OCI-LY1 (cell line): Measurements from ENCODE around the gene OXSR1.

Source experiments
- H2AFZ ChIP-seq: fragments of 200-600 bp; sonication (generic), shearing (Covaris generic); 2 replicates; pipeline ENCODE4 v1.6.0; 2014; ENCODE audit warnings: antibody characterized with exemption, mild to moderate bottlenecking, low read length
- H3F3A ChIP-seq: fragments of 200-600 bp; sonication (generic), shearing (Covaris generic); 2 replicates; pipeline ENCODE4 v1.6.0; 2014; ENCODE audit warnings: mild to moderate bottlenecking, antibody characterized with exemption, low read length, moderate library complexity; ENCODE audit not compliant: insufficient read depth
- H3K27ac ChIP-seq: fragments of 200-600 bp; sonication (generic); 2 replicates; pipeline ENCODE4 v1.5.1; 2014; ENCODE audit warnings: low read length, mixed run types, mild to moderate bottlenecking, low read depth; ENCODE audit not compliant: poor library complexity, severe bottlenecking
- H3K27me3 ChIP-seq: fragments of 200-600 bp; sonication (generic); 2 replicates; pipeline ENCODE4 v1.6.0; 2014; ENCODE audit warnings: antibody characterized with exemption, mild to moderate bottlenecking, low read length, moderate library complexity; ENCODE audit not compliant: insufficient read depth
- H3K36me3 ChIP-seq: fragments of 200-600 bp; sonication (generic); 2 replicates; pipeline ENCODE4 v1.6.1; 2014; ENCODE audit warnings: mild to moderate bottlenecking, antibody characterized with exemption, low read length, moderate library complexity, mixed read lengths; ENCODE audit not compliant: insufficient read depth
- H3K4me1 ChIP-seq: fragments of 200-600 bp; sonication (generic); 2 replicates; pipeline ENCODE4 v1.5.1; 2014; ENCODE audit warnings: mild to moderate bottlenecking, low read length, moderate library complexity; ENCODE audit not compliant: insufficient read depth, severe bottlenecking
- H3K4me2 ChIP-seq: fragments of 200-600 bp; sonication (generic), shearing (Covaris generic); 2 replicates; pipeline ENCODE4 v1.6.1; 2014; ENCODE audit warnings: low read length
- H3K4me3 ChIP-seq: fragments of 200-600 bp; sonication (generic); 2 replicates; pipeline ENCODE4 v1.5.1; 2014; ENCODE audit warnings: low read length, low read depth, mild to moderate bottlenecking, mixed read lengths; ENCODE audit not compliant: poor library complexity, severe bottlenecking
- H3K79me2 ChIP-seq: fragments of 200-600 bp; shearing (Covaris generic); 2 replicates; pipeline ENCODE4 v1.6.1; 2016; ENCODE audit warnings: mixed run types, low read length, mixed read lengths; ENCODE audit not compliant: insufficient read depth
- H3K9ac ChIP-seq: fragments of 200-600 bp; sonication (generic), shearing (Covaris generic); 2 replicates; pipeline ENCODE4 v1.6.1; 2014; ENCODE audit warnings: mild to moderate bottlenecking, low read length, mixed read lengths
- H3K9me2 ChIP-seq: fragments of 200-600 bp; sonication (generic), shearing (Covaris generic); 2 replicates; pipeline ENCODE4 v1.6.1; 2014; ENCODE audit warnings: low read depth, mild to moderate bottlenecking, low read length, mixed read lengths
- H3K9me3 ChIP-seq: fragments of 200-600 bp; shearing (Covaris generic); 2 replicates; pipeline ENCODE4 v1.6.1; 2014; ENCODE audit warnings: low read length, mixed read lengths
- H4K20me1 ChIP-seq: fragments of 200-600 bp; sonication (generic), shearing (Covaris generic); 2 replicates; pipeline ENCODE4 v1.6.0; 2016; ENCODE audit warnings: mild to moderate bottlenecking, low read length; ENCODE audit not compliant: insufficient read depth
- CTCF ChIP-seq: fragments of 200-600 bp; sonication (generic), shearing (Covaris generic); IDR thresholded peaks from 2 replicates; pipeline ENCODE4 v1.5.1; 2017; ENCODE audit warnings: mild to moderate bottlenecking, antibody characterized with exemption, low read length, moderate library complexity, mixed read lengths
- EZH2 ChIP-seq: fragments of 200-600 bp; sonication (generic), shearing (Covaris generic); IDR thresholded peaks from 2 replicates; pipeline ENCODE4 v1.8.0; 2017; ENCODE audit warnings: borderline replicate concordance, mixed run types, mild to moderate bottlenecking, antibody characterized with exemption, low read length, moderate library complexity, mixed read lengths

OXSR1 gene

GRCh38 chr3:38245930-38246329, 80.6 kb downstream of the OXSR1 start:
- Histone ChIP-seq H3K4me2 (no peak overlapping the region), H3K9me3 (no peaks in the 10 kb centered on the region), H3K36me3 (peaks cover 66% of the 10 kb centered on the region), H3K9me2 (no peaks in the 10 kb centered on the region), H4K20me1 (no peaks in the 10 kb centered on the region), H3K79me2 (no peaks in the 10 kb centered on the region), H3K27me3 (no peaks in the 10 kb centered on the region), H3F3A (no peaks in the 10 kb centered on the region), H3K4me1 (no peaks in the 10 kb centered on the region), H3K27ac (no peak overlapping the region), H3K4me3 (no peak overlapping the region), H3K9ac (no peak overlapping the region), H2AFZ (no peak overlapping the region)
- TF ChIP-seq EZH2 (no peak), CTCF (no peak)

- Histone ChIP-seq H3F3A (no peaks in the 10 kb centered on the region), H3K4me2 (no peak overlapping the region), H3K9me3 (no peaks in the 10 kb centered on the region), H4K20me1 (no peaks in the 10 kb centered on the region), H3K36me3 (peaks cover 75% of the 10 kb centered on the region), H3K4me1 (no peaks in the 10 kb centered on the region), H3K4me3 (no peak overlapping the region), H3K79me2 (no peaks in the 10 kb centered on the region), H3K9ac (no peak overlapping the region), H3K27ac (no peak overlapping the region), H3K9me2 (no peaks in the 10 kb centered on the region), H2AFZ (no peak overlapping the region), H3K27me3 (no peaks in the 10 kb centered on the region)
- TF ChIP-seq EZH2 (no peak), CTCF (no peak)
These were observed 82.2 kb downstream of the OXSR1 start for GRCh38 chr3:38247366-38248035.

- TF ChIP-seq EZH2: no peak
- no peak for TF ChIP-seq CTCF
- Histone ChIP-seq H3K4me3 (no peak overlapping the region), H3K9ac (no peak overlapping the region), H3K9me2 (no peaks in the 10 kb centered on the region), H3K4me1 (no peaks in the 10 kb centered on the region), H3K36me3 (peaks cover 85% of the 10 kb centered on the region), H3K79me2 (no peaks in the 10 kb centered on the region), H3K27me3 (no peaks in the 10 kb centered on the region), H3K27ac (no peak overlapping the region), H3F3A (no peaks in the 10 kb centered on the region), H2AFZ (no peak overlapping the region), H3K9me3 (no peaks in the 10 kb centered on the region), H4K20me1 (no peaks in the 10 kb centered on the region), H3K4me2 (no peak overlapping the region)
These were observed 84.9 kb downstream of the OXSR1 start for GRCh38 chr3:38250198-38250597.
